Measurements from ENCODE around the gene SOAT1. TPM values are rescaled to one million over a fixed set of nuclear protein-coding genes. Genes with fewer than 3 reads are reported as not detected.

SOAT1 gene
- total RNA-seq, 1 donor from 2014 or later: 31.3 TPM

Other genes starting within 250 kb of the SOAT1 start
- 18.4 TPM for gene TOR3A, start 211.7 kb upstream of the SOAT1 start, total RNA-seq
- 59.4 TPM for gene ABL2, start 64.1 kb upstream of the SOAT1 start, total RNA-seq
- gene AXDND1, start 72.2 kb downstream of the SOAT1 start, total RNA-seq: 0.98 TPM

Measured in sciatic nerve (tissue), 1 donor.